DOHH2 (cell line): ENCODE measurements around the gene CFAP43.

Experiments
- CTCF ChIP-seq: fragments of 200-600 bp; sonication (generic); IDR thresholded peaks from one replicate; pipeline ENCODE4 v1.5.1; 2014; ENCODE audit warnings: antibody characterized with exemption, mild to moderate bottlenecking, low read depth, low read length; ENCODE audit not compliant: poor library complexity, severe bottlenecking
- EZH2phosphoT487 ChIP-seq: fragments of 200-600 bp; sonication (generic); IDR thresholded peaks from 2 replicates; pipeline ENCODE4 v1.6.1; 2017; ENCODE audit warnings: borderline replicate concordance, mild to moderate bottlenecking, antibody characterized with exemption, low read length, moderate library complexity, mixed read lengths

GRCh38 chr10:104199567-104199966, 32.6 kb downstream of the CFAP43 start:
- no peak for TF ChIP-seq CTCF
- TF ChIP-seq EZH2phosphoT487: no peak
